Stimulated activated CD8-positive, alpha-beta memory T cell treated with anti-CD3 and anti-CD28 coated beads, Interleukin-7, amount 100 ng/mL, for 48 hours (primary cell): ENCODE data around the gene NTN3.
A peak's percentile ranks its signal among the peaks of the same experiment; 100 is the strongest.

Source experiments
- DNase-seq, 2 donors: peaks; one replicate each; pipeline ENCODE4 v3.0.0-alpha.2; 2020; ENCODE audit warnings: low read depth in 1 of 2; ENCODE audit errors: extremely low read depth in 1 of 2

Gene NTN3

DNA sequence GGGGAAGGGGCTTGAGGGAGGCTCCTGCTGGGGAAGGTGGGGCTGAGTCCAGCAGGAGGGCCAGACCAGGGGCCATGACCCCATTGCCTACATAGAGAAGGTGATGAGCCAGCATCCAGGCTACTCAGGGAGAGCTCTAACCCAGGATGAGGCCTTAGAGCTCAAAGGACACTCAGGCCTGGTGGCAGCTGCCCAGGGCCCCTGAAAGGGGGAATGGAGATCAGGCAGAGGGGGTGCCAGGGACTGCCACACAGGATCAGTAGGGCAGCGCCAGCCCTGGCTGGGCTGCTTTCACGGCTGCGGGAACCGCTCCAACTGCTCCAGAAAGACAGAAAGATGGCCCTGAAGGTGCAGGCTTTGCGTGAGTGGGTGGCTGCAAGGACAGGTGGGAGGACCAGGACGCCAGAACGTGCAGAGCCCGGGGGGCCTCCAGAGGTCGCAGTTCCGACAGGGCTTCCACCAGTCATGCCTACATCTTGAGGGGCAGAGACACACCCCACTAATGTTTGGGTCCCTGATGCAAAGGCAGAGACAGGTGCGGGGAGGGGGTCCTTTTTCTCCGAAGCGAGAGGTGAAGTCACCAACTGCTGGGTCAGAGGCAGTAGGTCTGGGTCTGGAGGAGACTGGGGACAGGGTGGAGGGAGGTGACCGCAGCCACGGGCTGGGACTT lies 41.8 kb downstream of the NTN3 start:
- DNase-seq, result no peak

DNA sequence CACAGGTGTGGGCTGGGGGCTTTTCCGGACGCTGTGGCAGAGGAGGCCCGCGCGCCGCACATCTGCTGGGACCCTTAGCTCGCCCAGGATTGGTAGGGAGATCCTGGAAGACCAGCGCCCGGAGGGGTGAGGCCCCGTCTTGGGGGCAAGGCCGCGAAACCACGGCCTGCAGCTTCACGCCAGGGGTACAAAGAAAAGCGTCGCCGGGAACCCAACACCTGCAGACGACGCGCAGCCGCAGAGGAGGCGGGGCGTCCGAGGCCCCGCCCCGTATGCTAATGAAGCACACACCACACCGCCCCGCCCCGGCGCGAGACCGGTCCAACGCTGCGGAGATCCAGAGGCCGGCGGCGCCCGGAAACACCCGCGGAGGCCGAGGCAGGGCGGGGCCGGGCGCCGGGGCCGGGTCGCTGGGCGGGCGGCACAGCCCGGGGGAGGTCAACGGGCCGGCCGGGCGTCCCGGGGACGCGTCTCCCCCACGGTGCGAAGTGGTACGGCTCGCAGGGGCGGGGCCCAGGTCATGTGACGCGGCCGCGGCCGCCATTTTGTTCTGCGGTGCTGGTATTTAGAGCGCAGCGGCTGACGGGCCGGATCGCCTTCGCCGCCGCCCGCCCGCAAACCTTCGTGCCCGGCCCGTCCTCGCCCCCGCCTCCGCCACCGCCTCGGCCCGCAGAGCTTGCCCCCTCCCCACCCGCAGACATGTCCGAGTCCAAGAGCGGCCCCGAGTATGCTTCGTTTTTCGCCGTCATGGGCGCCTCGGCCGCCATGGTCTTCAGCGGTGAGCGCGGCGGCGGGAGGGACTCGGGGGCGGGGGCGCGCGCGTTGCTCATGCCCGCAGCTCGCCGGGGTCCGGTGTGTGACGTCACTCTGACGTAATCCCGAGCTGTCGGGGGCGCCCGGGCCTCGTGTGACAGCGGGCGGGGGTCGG lies 42.6 kb downstream of the NTN3 start, which contains the start of gene ATP6V0C:
ATP6V0C (plus strand) TSS at position 548 of the 928 bp plus-strand sequence; CDS start at position 700, 152 bp downstream.
- DNase-seq, result peak; percentile 72 to 78

DNA sequence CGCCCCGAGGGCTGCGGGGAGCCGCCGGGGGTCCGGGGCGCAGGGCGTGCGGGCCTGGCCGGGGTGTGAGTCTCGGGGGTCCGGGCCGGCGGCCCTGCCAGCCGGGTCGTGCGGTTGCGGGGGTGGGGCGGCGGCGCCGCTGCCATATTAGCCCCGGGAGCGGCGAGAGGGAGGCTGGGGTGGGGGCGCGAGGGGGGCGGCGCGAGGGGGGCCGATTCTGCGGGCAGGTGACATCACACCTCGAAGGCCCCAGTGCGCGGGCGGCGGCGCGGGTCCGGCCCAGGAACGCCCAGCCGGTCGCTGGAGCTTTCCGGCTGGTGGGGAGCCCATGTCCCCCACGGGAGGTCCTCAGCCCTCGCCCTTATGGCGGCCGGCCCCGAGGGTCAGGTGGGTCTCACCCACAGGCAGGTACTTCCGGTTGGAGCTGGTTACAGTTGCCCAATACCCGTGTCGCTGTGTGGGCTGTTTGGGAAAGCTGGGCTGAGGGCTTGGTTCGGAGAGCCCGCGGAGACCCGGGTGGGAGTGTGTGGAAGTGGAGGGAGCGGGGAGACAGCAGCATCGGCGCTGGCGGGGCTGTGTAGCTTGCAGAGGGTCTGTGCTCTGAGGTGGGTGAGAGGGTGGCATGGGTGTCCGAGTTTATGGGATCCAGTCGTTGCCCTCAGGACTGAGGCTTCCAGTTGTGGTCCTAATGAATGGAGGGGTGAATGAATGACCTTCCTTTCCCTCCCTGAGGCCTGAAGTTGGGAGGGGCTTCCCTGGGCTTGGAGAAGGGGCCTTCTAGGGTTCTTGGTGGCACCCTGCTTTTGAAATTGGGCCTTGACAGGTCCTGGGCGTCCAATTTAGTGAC lies 43.5 kb downstream of the NTN3 start:
- DNase-seq, result no peak

DNA sequence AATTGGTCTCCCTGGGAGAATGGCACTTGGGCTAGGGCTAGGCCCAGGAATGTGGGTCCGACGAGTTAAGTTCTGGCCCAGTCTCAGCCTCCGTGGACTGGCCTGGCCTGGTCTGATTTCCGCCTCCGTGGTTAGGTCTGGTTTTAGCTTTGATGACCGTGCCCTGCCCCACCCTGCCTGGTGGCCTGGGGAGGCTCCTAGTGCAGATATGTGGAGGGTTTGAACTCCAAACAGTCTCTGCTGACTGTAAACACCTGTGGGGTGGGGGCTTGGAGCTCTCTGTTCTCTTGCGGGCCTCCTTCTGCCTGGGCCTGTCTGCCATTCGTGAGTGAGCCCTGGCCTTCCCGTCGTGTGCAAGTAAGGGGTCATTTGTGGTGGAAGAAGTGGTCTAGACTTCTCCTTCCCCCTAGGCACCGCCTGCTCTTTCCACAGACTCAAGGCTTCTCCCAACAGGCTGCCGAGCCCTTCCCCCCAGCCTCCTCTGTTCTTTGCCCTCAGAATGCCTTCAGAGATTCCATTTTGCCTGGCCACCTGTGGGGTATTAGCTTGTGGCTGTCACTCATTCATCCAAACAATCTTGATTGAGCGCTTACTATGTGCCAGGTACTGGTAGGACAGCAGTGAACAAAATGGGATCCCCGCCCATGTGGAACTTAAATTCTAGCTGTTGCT lies 44.2 kb downstream of the NTN3 start:
- no peak for DNase-seq

DNA sequence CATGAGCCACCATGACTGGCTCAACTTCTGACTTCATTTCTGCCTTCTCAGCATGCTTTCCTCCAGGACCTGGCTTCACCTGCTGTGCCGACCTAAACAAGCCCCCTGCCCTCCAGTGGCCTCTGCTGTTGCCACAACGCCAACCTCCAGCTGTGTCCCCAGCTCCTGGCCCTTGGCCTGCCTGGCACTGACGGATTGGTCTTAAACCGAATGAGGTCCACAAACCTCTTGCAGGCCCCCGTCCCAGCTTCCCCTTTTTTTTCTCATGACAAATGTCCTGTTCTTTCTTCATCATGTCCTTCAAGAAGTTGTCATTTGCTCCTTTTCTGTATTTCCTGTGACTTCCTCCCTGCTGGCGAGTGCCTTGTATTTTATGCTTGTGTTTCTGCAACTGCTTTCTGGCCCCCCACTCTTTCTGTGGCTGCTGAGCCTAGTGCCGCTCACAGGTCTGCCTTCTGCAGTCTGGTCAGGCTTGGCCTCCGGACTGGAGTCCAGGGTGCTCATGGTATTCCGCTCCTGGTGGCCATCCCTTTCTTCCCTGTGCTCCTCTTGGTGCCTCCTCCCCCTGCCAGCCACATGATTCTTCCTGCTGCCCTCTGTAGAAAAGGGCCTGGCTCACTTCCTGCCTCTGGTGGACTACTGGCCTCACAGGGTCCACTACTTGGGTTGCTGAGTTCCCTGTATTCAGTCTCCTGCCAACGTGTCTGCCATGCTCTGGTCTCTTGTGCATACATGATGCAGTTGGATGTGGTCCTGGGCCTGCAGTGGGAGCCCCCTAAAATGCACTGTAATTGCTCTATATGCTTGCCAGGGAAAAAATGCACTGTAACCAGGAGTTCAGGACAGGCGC lies 45.5 kb downstream of the NTN3 start:
- DNase-seq, result no peak

DNA sequence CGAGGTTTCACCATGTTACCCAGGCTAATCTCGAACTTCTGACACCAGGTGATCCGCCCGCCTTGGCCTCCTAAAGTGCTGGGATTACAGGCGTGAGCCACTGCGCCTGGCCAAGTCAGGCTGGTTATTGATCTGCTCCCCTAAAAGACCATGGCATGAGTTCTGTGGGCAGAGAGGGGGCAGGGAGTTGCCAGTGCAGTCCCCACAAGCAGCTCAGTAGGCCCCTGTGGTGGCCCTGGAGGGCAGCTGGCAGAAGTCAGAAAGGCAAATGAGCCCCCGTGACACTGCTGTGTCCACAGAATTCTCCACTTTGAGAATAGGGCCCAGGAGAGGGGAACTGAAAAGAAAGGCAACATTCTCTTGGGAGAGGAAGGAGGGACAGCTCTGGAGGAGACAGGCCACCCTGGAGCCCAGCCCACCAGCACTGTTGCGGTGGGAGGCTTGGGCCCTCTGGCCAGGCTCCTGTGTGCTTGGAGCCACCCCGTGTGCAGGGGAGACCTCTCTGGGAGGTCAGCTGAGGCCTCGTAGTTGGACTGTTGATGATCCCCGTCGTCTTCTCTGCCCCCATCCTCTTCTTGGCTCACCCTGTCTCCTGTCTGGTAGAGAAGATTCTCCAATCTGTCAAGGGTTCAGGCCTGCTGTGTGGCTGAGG lies 47.0 kb downstream of the NTN3 start:
- DNase-seq, result no peak

DNA sequence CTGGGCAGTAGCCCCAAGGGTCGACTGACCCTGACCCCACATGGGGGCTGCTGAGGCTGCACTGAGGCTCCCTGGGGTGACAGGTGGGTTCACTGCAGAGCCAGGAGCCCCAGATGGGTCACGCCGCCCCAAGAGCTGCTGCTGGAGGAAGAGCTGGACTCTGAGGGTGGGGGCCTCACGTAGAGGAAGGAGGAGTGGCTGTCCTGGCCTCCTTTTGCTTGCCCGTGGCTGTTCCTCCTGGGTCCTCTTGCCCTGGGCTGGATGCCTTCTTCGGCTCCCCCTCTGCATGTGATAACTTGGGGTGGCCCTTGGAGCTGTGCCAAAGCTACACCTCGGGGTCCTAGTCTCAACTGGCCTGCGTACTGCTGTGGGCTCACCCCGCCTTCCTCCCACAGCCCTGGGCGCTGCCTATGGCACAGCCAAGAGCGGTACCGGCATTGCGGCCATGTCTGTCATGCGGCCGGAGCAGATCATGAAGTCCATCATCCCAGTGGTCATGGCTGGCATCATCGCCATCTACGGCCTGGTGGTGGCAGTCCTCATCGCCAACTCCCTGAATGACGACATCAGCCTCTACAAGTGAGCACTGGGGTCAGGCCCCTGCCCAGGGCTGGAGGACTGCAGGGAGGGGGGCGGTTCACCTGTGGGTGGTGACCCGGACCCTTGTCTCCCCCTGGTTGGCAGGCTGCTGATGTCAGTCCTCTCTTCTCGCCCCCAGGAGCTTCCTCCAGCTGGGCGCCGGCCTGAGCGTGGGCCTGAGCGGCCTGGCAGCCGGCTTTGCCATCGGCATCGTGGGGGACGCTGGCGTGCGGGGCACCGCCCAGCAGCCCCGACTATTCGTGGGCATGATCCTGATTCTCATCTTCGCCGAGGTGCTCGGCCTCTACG lies 48.0 kb downstream of the NTN3 start:
- DNase-seq, result no peak

DNA sequence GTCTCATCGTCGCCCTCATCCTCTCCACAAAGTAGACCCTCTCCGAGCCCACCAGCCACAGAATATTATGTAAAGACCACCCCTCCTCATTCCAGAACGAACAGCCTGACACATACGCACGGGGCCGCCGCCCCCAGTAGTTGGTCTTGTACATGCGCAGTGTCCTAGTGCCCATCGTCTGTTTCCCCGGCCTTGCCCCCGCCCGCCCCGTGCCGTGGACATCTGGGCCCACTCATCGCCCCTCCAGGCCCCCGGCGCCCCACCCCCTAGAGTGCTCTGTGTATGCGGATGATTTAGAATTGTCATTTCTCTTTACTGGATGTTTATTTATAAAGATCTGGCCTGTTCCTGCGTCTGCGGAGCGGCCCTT lies 48.6 kb downstream of the NTN3 start:
- no peak for DNase-seq

DNA sequence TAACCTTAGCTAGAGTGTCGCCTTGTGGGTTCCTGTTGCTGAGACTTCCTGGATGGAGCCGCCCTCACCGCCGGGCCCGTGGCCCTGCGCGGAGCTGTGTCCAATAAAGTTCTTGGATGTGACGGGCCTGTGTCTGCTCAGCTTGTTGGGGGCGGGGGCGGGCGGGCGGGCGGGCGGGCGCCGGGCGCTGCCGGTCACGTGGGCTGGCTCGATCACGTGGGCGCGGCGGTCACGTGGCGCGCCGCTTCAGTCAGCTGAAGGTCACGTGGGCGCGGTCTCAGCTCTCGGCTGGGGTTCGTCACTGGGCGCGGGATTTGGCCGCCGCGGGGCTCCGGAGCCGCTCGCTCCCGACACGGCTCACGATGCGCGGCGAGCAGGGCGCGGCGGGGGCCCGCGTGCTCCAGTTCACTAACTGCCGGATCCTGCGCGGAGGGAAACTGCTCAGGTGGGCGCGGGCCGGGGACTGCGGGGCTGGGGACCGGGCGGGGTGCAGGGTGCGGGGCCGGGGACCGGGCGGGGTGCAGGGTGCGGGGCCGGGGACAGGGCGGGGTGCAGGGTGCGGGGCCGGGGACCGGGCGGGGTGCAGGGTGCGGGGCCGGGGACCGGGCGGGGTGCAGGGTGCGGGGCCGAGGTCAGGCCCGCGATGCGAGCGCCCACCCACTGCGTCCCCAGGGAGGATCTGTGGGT lies 49.1 kb downstream of the NTN3 start, which contains the start of gene AMDHD2:
AMDHD2 (plus strand) TSS at position 275 of the 687 bp plus-strand sequence; CDS start at position 363, 88 bp downstream.
- DNase-seq, result peak; percentile 72 to 82

DNA sequence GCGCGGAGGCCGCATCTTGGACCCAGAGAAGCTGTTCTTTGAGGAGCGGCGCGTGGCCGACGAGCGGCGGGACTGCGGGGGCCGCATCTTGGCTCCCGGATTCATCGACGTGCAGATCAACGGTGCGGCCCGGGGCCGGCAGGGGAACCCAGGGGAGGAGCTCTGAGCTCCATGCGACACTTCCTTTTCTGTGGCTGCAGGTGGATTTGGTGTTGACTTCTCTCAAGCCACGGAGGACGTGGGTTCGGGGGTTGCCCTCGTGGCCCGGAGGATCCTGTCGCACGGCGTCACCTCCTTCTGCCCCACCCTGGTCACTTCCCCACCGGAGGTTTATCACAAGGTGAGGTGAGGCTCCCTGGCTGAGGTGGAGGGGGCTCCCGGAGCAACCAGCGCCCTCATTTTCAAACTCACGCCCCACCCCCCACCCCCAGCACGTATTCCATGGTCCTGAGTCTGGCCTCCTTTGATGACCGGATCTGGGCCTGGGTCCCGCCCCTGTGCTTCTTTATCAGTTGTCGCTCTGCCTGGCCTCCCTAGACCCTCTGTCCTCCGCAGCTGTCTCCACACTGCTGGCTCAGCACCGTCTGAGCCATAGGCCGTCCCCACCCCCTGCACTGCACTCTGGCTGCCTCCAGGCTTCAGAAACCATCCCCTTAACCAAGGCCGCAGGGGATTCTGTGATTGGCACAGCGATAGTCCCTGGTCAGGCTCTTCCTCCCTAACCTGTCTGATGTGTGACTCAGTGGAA lies 49.9 kb downstream of the NTN3 start:
- DNase-seq, result no peak
